D721Med (cell line): Measurements from ENCODE around the gene TMEM178B.

ENCODE experiments used
- DNase-seq: peaks from one replicate; pipeline ENCODE4 v3.0.0; 2011; ENCODE audit warnings: low spot score; ENCODE audit not compliant: insufficient read length
- FAIRE-seq: peaks from 2 replicates; lab custom pipeline; 2011; peaks lifted over from hg19 to GRCh38; lab: Jason Lieb, UNC
- TF ChIP-seq, protein P1 (sequence below): IDR thresholded peaks from 2 replicates; pipeline ENCODE4 v1.5.1; 2012; ENCODE audit warnings: mild to moderate bottlenecking, control low read depth; ENCODE audit not compliant: insufficient read depth; ENCODE audit errors: missing control alignments

Gene TMEM178B

DNA sequence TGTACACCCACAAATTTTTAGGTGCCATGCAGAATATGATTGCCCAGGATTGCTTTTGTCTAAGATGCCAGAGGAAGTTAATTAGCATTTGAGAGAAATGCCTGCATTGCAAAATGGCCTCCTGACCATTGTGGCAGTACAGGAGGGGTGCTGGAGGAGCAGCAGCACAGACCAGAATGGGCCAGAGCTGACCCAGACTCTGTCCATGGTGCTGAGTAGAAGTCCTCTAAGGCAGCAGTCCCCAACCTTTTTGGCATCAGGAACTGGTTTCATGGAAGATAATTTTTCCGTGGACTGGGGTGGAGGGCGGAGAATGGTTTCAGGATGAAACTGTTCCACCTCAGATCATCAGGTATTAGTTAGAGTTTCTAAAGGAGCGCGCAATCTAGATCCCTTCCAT is 259.6 kb downstream of the TMEM178B start:
- TF ChIP-seq, protein P1, sequence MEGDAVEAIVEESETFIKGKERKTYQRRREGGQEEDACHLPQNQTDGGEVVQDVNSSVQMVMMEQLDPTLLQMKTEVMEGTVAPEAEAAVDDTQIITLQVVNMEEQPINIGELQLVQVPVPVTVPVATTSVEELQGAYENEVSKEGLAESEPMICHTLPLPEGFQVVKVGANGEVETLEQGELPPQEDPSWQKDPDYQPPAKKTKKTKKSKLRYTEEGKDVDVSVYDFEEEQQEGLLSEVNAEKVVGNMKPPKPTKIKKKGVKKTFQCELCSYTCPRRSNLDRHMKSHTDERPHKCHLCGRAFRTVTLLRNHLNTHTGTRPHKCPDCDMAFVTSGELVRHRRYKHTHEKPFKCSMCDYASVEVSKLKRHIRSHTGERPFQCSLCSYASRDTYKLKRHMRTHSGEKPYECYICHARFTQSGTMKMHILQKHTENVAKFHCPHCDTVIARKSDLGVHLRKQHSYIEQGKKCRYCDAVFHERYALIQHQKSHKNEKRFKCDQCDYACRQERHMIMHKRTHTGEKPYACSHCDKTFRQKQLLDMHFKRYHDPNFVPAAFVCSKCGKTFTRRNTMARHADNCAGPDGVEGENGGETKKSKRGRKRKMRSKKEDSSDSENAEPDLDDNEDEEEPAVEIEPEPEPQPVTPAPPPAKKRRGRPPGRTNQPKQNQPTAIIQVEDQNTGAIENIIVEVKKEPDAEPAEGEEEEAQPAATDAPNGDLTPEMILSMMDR: no peak
- FAIRE-seq (no peak), DNase-seq (no peak)

DNA sequence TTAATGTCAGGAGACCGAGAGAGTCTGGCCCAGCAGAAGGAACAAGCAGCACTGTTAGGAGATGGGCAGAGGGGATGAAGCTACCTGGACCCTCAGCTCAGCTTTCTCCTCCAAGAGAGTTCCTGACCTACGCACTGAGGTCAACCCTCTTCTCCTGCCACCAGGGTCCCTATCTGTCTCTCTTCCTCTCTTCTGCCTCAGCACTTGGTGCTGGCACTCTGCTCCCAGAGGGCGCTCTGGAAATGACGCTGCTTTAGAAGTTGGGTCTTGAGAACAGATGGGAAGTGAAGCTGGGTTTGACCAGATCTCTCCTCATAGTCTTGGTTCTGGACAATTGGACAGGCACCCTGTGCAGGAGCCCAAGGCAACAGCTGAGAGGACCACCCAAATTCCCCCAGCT is 261.3 kb downstream of the TMEM178B start:
- FAIRE-seq (no peak), DNase-seq (no peak)
- TF ChIP-seq, protein P1: no peak

DNA sequence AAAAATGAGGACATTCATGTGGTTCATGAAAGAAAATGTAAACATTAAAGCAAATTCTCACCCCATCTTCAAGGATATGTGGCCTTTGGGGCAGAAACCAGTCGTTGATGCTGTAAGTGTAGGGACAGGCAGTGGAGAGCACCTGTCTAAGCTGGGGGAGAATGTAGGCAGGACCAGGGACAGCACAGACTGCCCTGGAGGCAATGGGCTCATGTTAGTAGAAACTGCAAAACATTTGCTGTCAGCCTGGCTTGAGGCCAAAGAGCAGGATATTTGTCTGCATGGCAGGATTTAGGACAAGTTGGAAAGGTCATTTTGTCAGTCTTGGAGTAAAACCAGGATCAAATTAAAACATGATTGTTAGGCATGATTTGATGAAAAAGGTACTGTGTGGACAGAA is 265.7 kb downstream of the TMEM178B start:
- DNase-seq (no peak), FAIRE-seq (no peak)
- TF ChIP-seq, protein P1: no peak

DNA sequence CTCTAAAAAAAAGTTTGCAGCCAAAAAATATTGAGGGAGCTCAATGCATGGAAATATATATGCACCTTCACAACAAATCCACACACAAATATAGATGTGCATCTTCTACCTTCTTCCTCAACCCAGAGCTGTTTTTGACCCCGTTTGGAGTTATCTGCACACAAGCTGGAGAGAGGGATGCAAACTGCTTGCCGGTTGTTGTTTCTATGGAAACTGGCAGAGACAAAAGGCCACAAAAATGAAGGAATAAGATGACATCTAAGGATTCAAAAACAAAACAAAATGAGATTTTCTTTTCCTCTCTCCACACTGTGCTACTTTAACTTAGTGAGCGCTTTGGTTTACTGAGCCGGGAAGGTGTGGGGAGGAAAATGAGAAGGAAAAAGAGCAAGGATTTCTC is 267.1 kb downstream of the TMEM178B start:
- no peak for FAIRE-seq
- DNase-seq: no peak
- TF ChIP-seq, protein P1: no peak

DNA sequence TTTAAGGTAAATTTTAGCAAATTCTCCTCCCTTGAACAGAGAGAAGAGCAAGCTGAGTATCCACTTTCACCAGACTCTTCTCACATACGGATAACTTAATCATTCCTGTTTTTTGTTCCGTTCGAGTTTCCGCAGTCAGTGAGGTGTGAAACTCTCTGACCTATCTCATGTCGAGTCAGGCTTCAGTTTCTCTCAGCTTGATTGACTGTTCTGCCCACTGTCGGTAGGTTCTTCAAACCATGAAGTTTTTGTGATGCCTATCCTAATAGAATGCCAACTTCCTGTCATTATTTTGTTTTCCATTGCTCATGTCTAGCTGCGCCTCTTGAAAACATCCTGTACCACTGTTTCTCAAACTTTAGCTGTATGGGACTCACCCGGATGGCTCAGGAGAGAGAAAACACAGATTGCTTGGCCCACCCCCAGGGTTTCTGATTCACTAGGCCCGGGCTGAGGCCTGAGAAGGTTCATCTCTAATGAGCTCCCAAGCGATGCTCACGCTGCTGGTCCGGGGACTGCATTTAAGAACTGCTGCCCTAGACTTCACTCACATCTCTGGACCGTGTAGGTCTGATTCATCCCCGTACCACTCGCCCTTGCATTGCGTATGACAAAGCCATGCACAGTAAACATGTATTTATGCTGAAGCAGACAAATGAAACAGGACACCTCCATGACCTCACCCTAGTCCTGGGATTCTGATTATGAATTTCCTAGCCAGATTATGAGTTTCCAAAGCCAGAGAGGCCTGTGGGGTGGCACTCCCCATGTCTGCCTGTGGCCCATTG is 269.0 kb downstream of the TMEM178B start:
- DNase-seq (no peak), FAIRE-seq (no peak)
- TF ChIP-seq, protein P1: no peak

DNA sequence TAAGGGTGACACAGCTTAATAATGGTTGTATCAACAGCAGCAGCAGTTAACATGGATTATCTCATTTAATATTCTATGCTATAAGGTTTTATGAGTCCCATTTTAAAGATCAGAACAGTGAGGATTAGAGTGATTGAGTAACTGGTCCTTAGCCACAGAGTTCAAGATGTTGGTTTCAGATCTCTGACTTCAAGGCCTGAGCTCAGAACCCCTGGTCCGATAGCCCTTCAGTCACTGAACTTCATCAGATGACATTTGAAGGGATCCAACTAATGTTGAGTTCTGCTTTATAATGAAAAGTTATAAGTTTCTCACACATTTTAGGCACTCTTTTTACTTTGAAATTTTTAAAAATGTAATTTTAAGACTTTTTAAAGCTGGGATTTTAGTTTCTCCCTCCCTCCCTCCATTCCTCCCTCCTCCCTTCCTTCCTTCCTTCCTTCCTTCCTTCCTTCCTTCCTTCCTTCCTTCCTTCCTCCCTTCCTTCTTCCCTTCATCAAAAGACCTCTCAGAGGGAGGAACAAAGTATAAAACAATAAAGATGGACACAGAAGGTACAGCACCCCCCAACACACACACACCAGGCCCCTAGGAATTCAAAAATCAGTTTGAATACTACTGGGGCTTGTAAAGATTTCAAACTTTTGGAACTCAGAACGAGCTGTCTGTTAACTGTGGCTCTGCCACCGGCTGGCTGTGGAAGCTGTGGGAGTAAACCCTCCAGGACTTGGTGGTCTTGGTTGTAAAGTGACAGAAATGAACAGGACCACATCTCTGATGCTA is 270.5 kb downstream of the TMEM178B start:
- TF ChIP-seq, protein P1: no peak
- no peak for FAIRE-seq
- DNase-seq: no peak
